OCI-LY1 (cell line): ENCODE measurements around the gene NRDE2.

Experiments
- H2AFZ ChIP-seq: fragments of 200-600 bp; sonication (generic), shearing (Covaris generic); 2 replicates; pipeline ENCODE4 v1.6.0; 2014; ENCODE audit warnings: antibody characterized with exemption, mild to moderate bottlenecking, low read length
- H3F3A ChIP-seq: fragments of 200-600 bp; sonication (generic), shearing (Covaris generic); 2 replicates; pipeline ENCODE4 v1.6.0; 2014; ENCODE audit warnings: mild to moderate bottlenecking, antibody characterized with exemption, low read length, moderate library complexity; ENCODE audit not compliant: insufficient read depth
- H3K27ac ChIP-seq: fragments of 200-600 bp; sonication (generic); 2 replicates; pipeline ENCODE4 v1.5.1; 2014; ENCODE audit warnings: low read length, mixed run types, mild to moderate bottlenecking, low read depth; ENCODE audit not compliant: poor library complexity, severe bottlenecking
- H3K27me3 ChIP-seq: fragments of 200-600 bp; sonication (generic); 2 replicates; pipeline ENCODE4 v1.6.0; 2014; ENCODE audit warnings: antibody characterized with exemption, mild to moderate bottlenecking, low read length, moderate library complexity; ENCODE audit not compliant: insufficient read depth
- H3K36me3 ChIP-seq: fragments of 200-600 bp; sonication (generic); 2 replicates; pipeline ENCODE4 v1.6.1; 2014; ENCODE audit warnings: mild to moderate bottlenecking, antibody characterized with exemption, low read length, moderate library complexity, mixed read lengths; ENCODE audit not compliant: insufficient read depth
- H3K4me1 ChIP-seq: fragments of 200-600 bp; sonication (generic); 2 replicates; pipeline ENCODE4 v1.5.1; 2014; ENCODE audit warnings: mild to moderate bottlenecking, low read length, moderate library complexity; ENCODE audit not compliant: insufficient read depth, severe bottlenecking
- H3K4me2 ChIP-seq: fragments of 200-600 bp; sonication (generic), shearing (Covaris generic); 2 replicates; pipeline ENCODE4 v1.6.1; 2014; ENCODE audit warnings: low read length
- H3K4me3 ChIP-seq: fragments of 200-600 bp; sonication (generic); 2 replicates; pipeline ENCODE4 v1.5.1; 2014; ENCODE audit warnings: low read length, low read depth, mild to moderate bottlenecking, mixed read lengths; ENCODE audit not compliant: poor library complexity, severe bottlenecking
- H3K79me2 ChIP-seq: fragments of 200-600 bp; shearing (Covaris generic); 2 replicates; pipeline ENCODE4 v1.6.1; 2016; ENCODE audit warnings: mixed run types, low read length, mixed read lengths; ENCODE audit not compliant: insufficient read depth
- H3K9ac ChIP-seq: fragments of 200-600 bp; sonication (generic), shearing (Covaris generic); 2 replicates; pipeline ENCODE4 v1.6.1; 2014; ENCODE audit warnings: mild to moderate bottlenecking, low read length, mixed read lengths
- H3K9me2 ChIP-seq: fragments of 200-600 bp; sonication (generic), shearing (Covaris generic); 2 replicates; pipeline ENCODE4 v1.6.1; 2014; ENCODE audit warnings: low read depth, mild to moderate bottlenecking, low read length, mixed read lengths
- H3K9me3 ChIP-seq: fragments of 200-600 bp; shearing (Covaris generic); 2 replicates; pipeline ENCODE4 v1.6.1; 2014; ENCODE audit warnings: low read length, mixed read lengths
- H4K20me1 ChIP-seq: fragments of 200-600 bp; sonication (generic), shearing (Covaris generic); 2 replicates; pipeline ENCODE4 v1.6.0; 2016; ENCODE audit warnings: mild to moderate bottlenecking, low read length; ENCODE audit not compliant: insufficient read depth
- CTCF ChIP-seq: fragments of 200-600 bp; sonication (generic), shearing (Covaris generic); IDR thresholded peaks from 2 replicates; pipeline ENCODE4 v1.5.1; 2017; ENCODE audit warnings: mild to moderate bottlenecking, antibody characterized with exemption, low read length, moderate library complexity, mixed read lengths
- EZH2 ChIP-seq: fragments of 200-600 bp; sonication (generic), shearing (Covaris generic); IDR thresholded peaks from 2 replicates; pipeline ENCODE4 v1.8.0; 2017; ENCODE audit warnings: borderline replicate concordance, mixed run types, mild to moderate bottlenecking, antibody characterized with exemption, low read length, moderate library complexity, mixed read lengths

Gene NRDE2

GRCh38 chr14:90301122-90301521, 30.6 kb downstream of the NRDE2 start:
- Histone ChIP-seq H3K36me3 (peaks cover 68% of the 10 kb centered on the region), H3K27ac (no peak overlapping the region)

GRCh38 chr14:90300611-90301047, 31.1 kb downstream of the NRDE2 start:
- Histone ChIP-seq H2AFZ (no peak overlapping the region), H3K9me2 (no peaks in the 10 kb centered on the region), H3K27ac (no peak overlapping the region), H3K79me2 (no peaks in the 10 kb centered on the region), H3K4me1 (no peaks in the 10 kb centered on the region), H3K27me3 (no peaks in the 10 kb centered on the region), H3K9ac (no peak overlapping the region), H3K4me3 (no peak overlapping the region), H3F3A (0 out of 2 replicates have a peak, but pooled peaks cover 4% of the 10 kb centered on the region), H3K4me2 (no peak overlapping the region), H3K36me3 (peaks cover 69% of the 10 kb centered on the region), H4K20me1 (no peaks in the 10 kb centered on the region), H3K9me3 (no peaks in the 10 kb centered on the region)
- TF ChIP-seq CTCF (no peak), EZH2 (no peak)

More at GRCh38 chr14:90301122-90301521, 30.6 kb downstream of the NRDE2 start:
- H2AFZ ChIP-seq = no peak overlapping the region
- no peak overlapping the region for H3K4me2 ChIP-seq
- H3K9me2 ChIP-seq = no peaks in the 10 kb centered on the region
- no peaks in the 10 kb centered on the region for H3K9me3 ChIP-seq
- TF ChIP-seq EZH2 (no peak), CTCF (no peak)
- H3K9ac ChIP-seq = no peak overlapping the region
- H3K4me3 ChIP-seq = no peak overlapping the region
- no peaks in the 10 kb centered on the region for H4K20me1 ChIP-seq
- H3F3A ChIP-seq = 0 out of 2 replicates have a peak, but pooled peaks cover 4% of the 10 kb centered on the region
- no peaks in the 10 kb centered on the region for H3K79me2 ChIP-seq
- no peaks in the 10 kb centered on the region for H3K27me3 ChIP-seq
- no peaks in the 10 kb centered on the region for H3K4me1 ChIP-seq

- H2AFZ ChIP-seq = no peak overlapping the region
- no peaks in the 10 kb centered on the region for H3K9me3 ChIP-seq
- no peak overlapping the region for H3K27ac ChIP-seq
- no peaks in the 10 kb centered on the region for H3K79me2 ChIP-seq
- no peaks in the 10 kb centered on the region for H3K4me1 ChIP-seq
- no peak overlapping the region for H3K9ac ChIP-seq
- no peak overlapping the region for H3K4me2 ChIP-seq
- H3K36me3 ChIP-seq = peaks cover 68% of the 10 kb centered on the region
- H3K9me2 ChIP-seq = no peaks in the 10 kb centered on the region
- no peaks in the 10 kb centered on the region for H3K27me3 ChIP-seq
- 0 out of 2 replicates have a peak, but pooled peaks cover 4% of the 10 kb centered on the region for H3F3A ChIP-seq
- no peak overlapping the region for H3K4me3 ChIP-seq
- no peak for TF ChIP-seq CTCF
- no peak for TF ChIP-seq EZH2
- H4K20me1 ChIP-seq = no peaks in the 10 kb centered on the region
Observed at GRCh38 chr14:90299408-90299807, 32.3 kb downstream of the NRDE2 start.
